COLO668 (cell line): ENCODE data around the gene CISTR.
"Not testable (repeated sequence)": the region's sequence is repeated elsewhere in the genome, so short reads cannot be mapped to it uniquely, and the experiment has no call there.

Experiments
- DNase-seq: peaks from one replicate; lab custom pipeline; 2025; ENCODE audit not compliant: unreplicated experiment; lab: John Stamatoyannopoulos, UW

CISTR gene

GRCh38 chr12:53751336-53752191 lies at the start of gene CISTR:
TSS of gene CISTR (minus strand) at chr12:53751979.
- DNase-seq, result peak; percentile 8

GRCh38 chr12:53798575-53798974 lies 46.8 kb upstream of the CISTR start:
- no peak for DNase-seq

GRCh38 chr12:53795927-53796326 lies 44.1 kb upstream of the CISTR start:
- no peak for DNase-seq

- no peak for DNase-seq
Observed at GRCh38 chr12:53793221-53793620, 41.4 kb upstream of the CISTR start.

GRCh38 chr12:53791735-53792326 lies 40.1 kb upstream of the CISTR start:
- DNase-seq, result peak; percentile 1

GRCh38 chr12:53789570-53789969 lies 37.8 kb upstream of the CISTR start:
- no peak for DNase-seq

GRCh38 chr12:53788892-53789291 lies 37.1 kb upstream of the CISTR start:
- DNase-seq, result no peak

GRCh38 chr12:53786411-53786810 lies 34.6 kb upstream of the CISTR start:
- DNase-seq, result no peak

GRCh38 chr12:53785161-53785560 lies 33.4 kb upstream of the CISTR start:
- no peak for DNase-seq

- no peak for DNase-seq
Observed at GRCh38 chr12:53782093-53782703, 30.4 kb upstream of the CISTR start.

GRCh38 chr12:53781228-53781801 lies 29.5 kb upstream of the CISTR start:
- DNase-seq, result no peak

GRCh38 chr12:53780323-53780722 lies 28.5 kb upstream of the CISTR start:
- no peak for DNase-seq

- not testable (repeated sequence) for DNase-seq
Observed at GRCh38 chr12:53779679-53780078, 27.9 kb upstream of the CISTR start.

- no peak for DNase-seq
Observed at GRCh38 chr12:53777936-53778644, 26.3 kb upstream of the CISTR start.

- no peak for DNase-seq
Observed at GRCh38 chr12:53777412-53777811, 25.6 kb upstream of the CISTR start.

- no peak for DNase-seq
Observed at GRCh38 chr12:53776872-53777271, 25.1 kb upstream of the CISTR start.

- DNase-seq, result no peak
Observed at GRCh38 chr12:53775478-53776145, 23.8 kb upstream of the CISTR start.

GRCh38 chr12:53770281-53770680 lies 18.5 kb upstream of the CISTR start:
- no peak for DNase-seq

GRCh38 chr12:53768976-53769375 lies 17.2 kb upstream of the CISTR start:
- no peak for DNase-seq

- DNase-seq, result no peak
Observed at GRCh38 chr12:53766881-53767280, 15.1 kb upstream of the CISTR start.

- DNase-seq, result no peak
Observed at GRCh38 chr12:53765891-53766290, 14.1 kb upstream of the CISTR start.
